Endothelial cell of umbilical vein (primary cell): ENCODE results near the gene TACR1. TPM values are rescaled to one million over a fixed set of nuclear protein-coding genes. Genes with fewer than 3 reads are reported as not detected.

Experiments
- BruUV-seq: library from RNA; stranded (reverse); fragments of 400-500 nt; replicated peaks from 2 replicates; lab custom pipeline; 2021; lab: Mats Ljungman, UMichigan
- CTCF ChIA-PET: fragments of 300-600, 350-600 bp; sonication (Branson Sonifier 250); formaldehyde crosslinking; loops from one replicate; lab custom pipeline; 2021; ENCODE audit warnings: antibody characterized with exemption, inconsistent platforms; lab: Charles Lee
- POLR2A ChIA-PET: fragments of 300-600, 350-600 bp; sonication (Branson Sonifier 250); formaldehyde crosslinking; loops from one replicate; lab custom pipeline; 2021; ENCODE audit warnings: antibody characterized with exemption, inconsistent platforms; lab: Charles Lee
- DNase-seq: peaks from one replicate; pipeline ENCODE4 v3.0.0-alpha.2; 2011; ENCODE audit warnings: low read depth, low spot score
- FAIRE-seq: peaks from 2 replicates; lab custom pipeline; 2011; peaks lifted over from hg19 to GRCh38; lab: Jason Lieb, UNC
- H2AFZ ChIP-seq: 2 replicates; pipeline ENCODE4 v1.6.0; 2012; ENCODE audit warnings: low read depth, low read length, control low read depth, inconsistent platforms
- H3K27ac ChIP-seq: 2 replicates; pipeline ENCODE4 v1.5.1; 2011; ENCODE audit warnings: low read depth, mild to moderate bottlenecking, control low read depth, low read length, moderate library complexity; ENCODE audit not compliant: insufficient read depth
- H3K27me3 ChIP-seq, 2 experiments: 2 replicates each; pipeline versions ENCODE4 v1.6.0 to v1.6.1; 2011; ENCODE audit warnings: low read length in 2 of 2, mixed read lengths in 1 of 2; ENCODE audit not compliant: control insufficient read depth in 2 of 2, insufficient read depth in 2 of 2
- H3K36me3 ChIP-seq, 2 experiments: 2 replicates in 1 of 2; 3 replicates in 1 of 2; pipeline ENCODE4 v1.5.1; 2011; ENCODE audit warnings: low read length in 2 of 2, mild to moderate bottlenecking in 1 of 2, moderate library complexity in 1 of 2; ENCODE audit not compliant: control insufficient read depth in 2 of 2, insufficient read depth in 2 of 2; ENCODE audit errors: extremely low read depth in 1 of 2
- H3K4me1 ChIP-seq: 3 replicates; pipeline ENCODE4 v1.5.1; 2011; ENCODE audit warnings: mild to moderate bottlenecking, low read length; ENCODE audit not compliant: control insufficient read depth, insufficient read depth; ENCODE audit errors: extremely low read depth
- H3K4me2 ChIP-seq: 2 replicates; pipeline ENCODE4 v1.6.1; 2011; ENCODE audit warnings: low read length, control low read depth, mixed read lengths; ENCODE audit not compliant: insufficient read depth
- H3K4me3 ChIP-seq, 3 experiments: fragments of 200-600 bp in 1 of 3; sonication (generic), shearing (Covaris generic) in 1 of 3; replicated peaks in 1 of 3; 2 replicates each; pipeline ENCODE4 v1.5.1; 2011 to 2016; ENCODE audit warnings: control low read depth in 3 of 3, low read length in 3 of 3, mild to moderate bottlenecking in 2 of 3, inconsistent platforms in 1 of 3, low read depth in 1 of 3, moderate library complexity in 1 of 3; ENCODE audit not compliant: insufficient read depth in 1 of 3
- H3K79me2 ChIP-seq: 2 replicates; pipeline ENCODE4 v1.6.0; 2012; ENCODE audit warnings: low read length, inconsistent platforms; ENCODE audit not compliant: control insufficient read depth, insufficient read depth
- H3K9ac ChIP-seq: replicated peaks from 2 replicates; pipeline ENCODE3; 2011; ENCODE audit warnings: low read length, control low read depth; ENCODE audit not compliant: insufficient read depth; ENCODE audit errors: extremely low read depth
- H3K9me1 ChIP-seq: replicated peaks from 3 replicates; pipeline ENCODE4 v1.6.0; 2011; ENCODE audit warnings: mild to moderate bottlenecking, low read length; ENCODE audit not compliant: control insufficient read depth, insufficient read depth; ENCODE audit errors: extremely low read depth
- H3K9me3 ChIP-seq: replicated peaks from 2 replicates; pipeline ENCODE4 v1.5.1; 2012; ENCODE audit warnings: low read length, inconsistent platforms; ENCODE audit not compliant: control insufficient read depth, insufficient read depth
- H4K20me1 ChIP-seq: replicated peaks from 2 replicates; pipeline ENCODE3; 2011; ENCODE audit warnings: mild to moderate bottlenecking, low read length; ENCODE audit not compliant: control insufficient read depth, insufficient read depth; ENCODE audit errors: extremely low read depth
- CTCF ChIP-seq, 2 donors: IDR thresholded peaks; 1 replicate in 1 of 2; 2 replicates in 1 of 2; pipeline ENCODE4 v1.5.1; 2011; ENCODE audit warnings: low read length in 2 of 2, mild to moderate bottlenecking in 2 of 2, moderate library complexity in 2 of 2, control low read depth in 1 of 2, inconsistent platforms in 1 of 2, low read depth in 1 of 2; ENCODE audit not compliant: insufficient read depth in 1 of 2; ENCODE audit errors: extremely low read depth in 1 of 2
- FOS ChIP-seq: IDR thresholded peaks from 2 replicates; pipeline ENCODE4 v1.6.1; 2011; ENCODE audit warnings: mild to moderate bottlenecking, low read length, moderate library complexity, borderline replicate concordance; ENCODE audit not compliant: insufficient read depth
- GATA2 ChIP-seq: IDR thresholded peaks from 2 replicates; pipeline ENCODE4 v1.7.0; 2011; ENCODE audit warnings: low read depth, mild to moderate bottlenecking, moderate library complexity, mixed read lengths, low read length; ENCODE audit not compliant: insufficient read length, insufficient read depth
- MAX ChIP-seq: IDR thresholded peaks from 2 replicates; pipeline ENCODE4 v1.6.1; 2011; ENCODE audit not compliant: insufficient read depth, insufficient read length
- POLR2AphosphoS5 ChIP-seq: IDR thresholded peaks from 2 replicates; pipeline ENCODE4 v1.6.1; 2012; ENCODE audit warnings: low read depth, mild to moderate bottlenecking, control low read depth, low read length, moderate library complexity; ENCODE audit not compliant: insufficient read depth
- dilution Hi-C: fragments of 300-500 bp; cut with MboI; formaldehyde crosslinking; loops from one replicate; pipeline ENCODE4 v1.15.0; 2019; ENCODE audit warnings: low sequenced_read_pairs; ENCODE audit not compliant: extremely low pct_ligation_motif_present
- intact Hi-C: fragments of 100-400 bp; cut with micrococcal nuclease; formaldehyde crosslinking; loops from one replicate; pipeline ENCODE4 v1.10.0; 2022
- polyA plus RNA-seq, 4 experiments: library from polyadenylated mRNA; depleted of rRNA in 3 of 4; stranded (reverse) in 3 of 4; unstranded in 1 of 4; fragments of >200 nt; gene quantifications; 2 replicates each; pipeline versions ENCODE4 v1.2.1 to v1.2.3, GENCODE V29; 2011 to 2012; ENCODE audit warnings: missing spikeins in 1 of 4
- total RNA-seq: library from RNA; stranded (reverse); gene quantifications from 2 replicates; pipeline ENCODE4 v1.2.3, GENCODE V29; 2021

TACR1 gene
- total and polyA plus RNA-seq, 2 donors (not counting 3 experiments of a cell fraction or from before 2014, with no cell fraction given) = not detected

GRCh38 chr2:75025633-75026380, 173.5 kb downstream of the TACR1 start:
- H3K9me3 ChIP-seq = no peaks in the 10 kb centered on the region
- H3K4me1 ChIP-seq = no peaks in the 10 kb centered on the region
- no peaks in the 10 kb centered on the region for H4K20me1 ChIP-seq
- no peak overlapping the region for H2AFZ ChIP-seq
- ChIA-PET POLR2A (no interaction called here), CTCF (interaction anchor here (1.6 kb wide), 1 partner anchor 10 kb away, joined by 3 read pairs; no protein-coding TSS in a partner anchor)
- no peak overlapping the region for H3K4me3 ChIP-seq
- H3K4me2 ChIP-seq = no peak overlapping the region
- no peaks in the 10 kb centered on the region for H3K27me3 ChIP-seq
- H3K9me1 ChIP-seq = no peaks in the 10 kb centered on the region
- BruUV-seq = no TSS peak
- intact Hi-C loops = no loop called here
- H3K79me2 ChIP-seq = no peaks in the 10 kb centered on the region
- H3K36me3 ChIP-seq = no peaks in the 10 kb centered on the region
- no peak for FAIRE-seq
- no peak overlapping the region for H3K9ac ChIP-seq
- no peak for DNase-seq
- no peak for TF ChIP-seq CTCF (IDR thresholded peaks at IDR 0.05; ENCODE audit: extremely low read depth in 1 of 2, insufficient read depth in 1 of 2, low read depth in 1 of 2, low read length in 2 of 2)
- TF ChIP-seq POLR2AphosphoS5 = no peak
- TF ChIP-seq MAX = no peak
- TF ChIP-seq GATA2 = no peak
- no peak for TF ChIP-seq FOS
- dilution Hi-C loops = no loop called here
- no peak overlapping the region for H3K27ac ChIP-seq
